ENCODE results near the gene NCAM1.
"Not testable (repeated sequence)": the region's sequence is repeated elsewhere in the genome, so short reads cannot be mapped to it uniquely, and the experiment has no call there.

Gene NCAM1
- total RNA-seq, result 0 to 1.1 (median 0.22) reads per million in 4 donors

DNA sequence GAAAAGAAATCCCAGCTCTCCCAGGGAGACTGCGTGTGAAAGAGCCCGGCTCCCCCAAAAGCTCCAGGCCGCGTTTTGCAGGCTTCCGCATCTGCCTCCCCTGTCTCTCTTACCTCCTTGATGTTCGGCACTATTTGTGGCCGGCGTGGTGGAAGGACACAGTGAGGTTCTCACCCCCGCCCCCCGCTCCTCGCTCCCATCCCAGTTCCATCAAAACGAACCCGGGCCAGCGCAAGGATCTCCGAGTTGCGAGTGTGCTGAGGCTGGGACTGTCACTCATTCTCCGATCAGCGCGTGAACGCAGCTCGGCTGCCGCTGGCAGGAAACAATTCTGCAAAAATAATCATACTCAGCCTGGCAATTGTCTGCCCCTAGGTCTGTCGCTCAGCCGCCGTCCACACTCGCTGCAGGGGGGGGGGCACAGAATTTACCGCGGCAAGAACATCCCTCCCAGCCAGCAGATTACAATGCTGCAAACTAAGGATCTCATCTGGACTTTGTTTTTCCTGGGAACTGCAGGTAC lies at the start of gene NCAM1:
Gene NCAM1 (plus strand): TSS at position 275 of the 523 bp plus-strand sequence.
- peak in 1 of 5 donors; percentile 3 for DNase-seq

DNA sequence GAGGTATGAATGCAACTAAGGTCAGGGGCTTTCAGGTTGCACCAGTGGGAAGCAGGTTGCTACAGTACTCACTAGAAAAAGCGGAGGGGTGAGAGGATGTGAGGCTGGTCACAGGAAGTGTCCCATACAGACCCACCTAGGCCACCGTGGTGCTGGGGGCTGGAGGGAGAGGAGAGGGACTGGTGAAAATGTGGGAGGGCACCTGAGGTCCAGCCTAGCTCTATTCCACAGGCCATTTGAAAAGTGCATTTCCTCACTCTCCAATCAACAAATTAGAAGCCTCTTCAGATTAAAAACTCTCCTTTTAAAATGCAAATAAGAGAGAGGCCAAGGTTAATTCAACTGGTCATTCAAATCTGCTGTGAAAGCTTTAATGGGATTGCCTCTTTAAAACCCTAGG lies 38.6 kb upstream of the NCAM1 start:
- no peak for DNase-seq

DNA sequence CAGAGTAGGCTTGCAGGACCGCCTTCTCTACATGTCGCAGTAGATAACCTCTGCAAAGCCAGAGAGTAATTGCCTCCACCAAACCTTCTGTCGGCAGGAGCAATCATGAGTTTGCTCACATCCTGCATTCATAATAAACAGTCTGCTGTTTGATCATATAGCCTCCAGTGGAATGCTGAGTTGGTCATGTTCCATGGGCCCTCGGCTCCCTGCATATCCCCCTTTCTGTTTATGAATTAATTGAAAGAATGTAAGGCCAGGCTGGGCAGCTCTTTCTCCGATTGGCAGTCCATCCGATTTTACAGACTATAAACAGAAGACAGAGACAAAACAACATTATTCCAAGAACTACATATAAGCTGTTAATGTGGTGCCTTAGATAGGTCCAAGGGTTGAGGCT lies 36.4 kb upstream of the NCAM1 start:
- not testable (repeated sequence) for DNase-seq

DNA sequence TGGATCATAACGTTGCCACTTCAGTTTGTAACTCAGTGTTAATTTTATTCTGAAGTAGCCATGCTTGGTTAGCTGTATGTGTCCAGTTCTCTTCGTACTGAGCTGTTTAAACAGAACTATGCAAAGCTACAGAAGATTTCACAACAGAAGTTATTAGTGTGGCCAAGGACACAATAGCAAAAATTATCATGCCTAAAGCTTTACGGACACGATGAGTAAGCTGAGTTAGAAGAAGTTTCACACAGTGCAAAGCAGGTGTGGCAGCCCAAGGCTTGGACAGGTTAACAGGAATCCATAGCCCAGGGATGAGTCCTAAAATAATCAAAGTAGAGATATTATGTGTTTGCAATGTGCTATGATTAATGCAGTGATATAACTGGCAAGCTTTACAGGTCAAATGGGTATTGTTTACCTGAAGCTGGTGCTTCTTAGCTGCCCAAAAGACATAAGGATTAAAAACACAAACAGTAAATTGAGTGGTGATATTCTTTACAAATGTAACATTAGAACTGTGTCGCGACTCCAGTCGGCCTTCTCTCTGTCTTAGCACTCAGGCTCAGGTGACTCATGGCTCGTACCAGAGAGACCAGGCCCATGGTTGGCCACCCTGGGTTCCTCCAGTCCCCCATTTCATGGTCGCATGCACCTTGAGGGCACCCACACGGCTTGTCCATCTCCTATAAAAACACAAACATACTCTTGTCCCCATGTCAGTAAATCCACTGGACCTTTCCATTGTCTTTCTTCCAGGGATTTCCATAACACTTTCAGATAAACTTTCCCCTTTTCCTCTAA lies 35.5 kb upstream of the NCAM1 start:
- no peak for DNase-seq

DNA sequence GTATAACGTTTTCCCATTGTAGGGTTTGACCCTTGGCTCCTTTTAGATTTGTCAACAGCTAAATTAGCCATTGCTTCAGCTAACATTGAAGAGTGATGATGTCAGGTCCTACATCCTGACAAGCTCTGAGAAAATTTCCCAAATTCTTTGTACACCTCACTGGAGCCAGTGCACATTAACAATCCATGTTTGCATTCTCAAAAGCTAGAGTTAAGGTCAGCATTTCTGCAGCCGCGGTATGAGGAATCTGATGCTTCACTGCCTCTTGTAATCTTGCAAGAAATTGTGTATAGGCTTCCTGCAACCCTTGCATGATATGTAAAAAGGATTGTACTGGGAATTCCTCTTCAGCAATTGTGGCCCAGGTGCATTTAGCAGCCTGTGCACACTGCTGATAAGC lies 33.1 kb upstream of the NCAM1 start:
- DNase-seq, result no peak

DNA sequence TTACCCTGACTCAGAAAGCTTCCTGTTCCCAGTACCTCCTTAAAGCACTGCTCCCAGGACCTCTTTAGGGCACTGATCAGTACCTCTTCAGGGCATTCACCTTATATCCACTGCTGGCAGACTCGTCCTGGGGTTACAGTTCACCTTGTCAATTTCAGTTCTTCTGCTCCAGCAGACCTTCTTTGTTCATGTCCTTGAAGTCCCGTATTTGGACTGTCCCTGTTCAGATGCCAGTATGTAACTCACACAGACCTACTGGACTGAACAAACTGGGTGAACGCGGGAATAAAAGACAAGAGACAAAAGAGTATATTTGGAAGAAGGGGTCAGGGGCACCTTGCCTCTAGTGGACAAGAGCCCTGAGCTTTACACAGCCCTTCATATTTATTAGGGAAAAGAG lies 31.8 kb upstream of the NCAM1 start:
- no peak for DNase-seq

DNA sequence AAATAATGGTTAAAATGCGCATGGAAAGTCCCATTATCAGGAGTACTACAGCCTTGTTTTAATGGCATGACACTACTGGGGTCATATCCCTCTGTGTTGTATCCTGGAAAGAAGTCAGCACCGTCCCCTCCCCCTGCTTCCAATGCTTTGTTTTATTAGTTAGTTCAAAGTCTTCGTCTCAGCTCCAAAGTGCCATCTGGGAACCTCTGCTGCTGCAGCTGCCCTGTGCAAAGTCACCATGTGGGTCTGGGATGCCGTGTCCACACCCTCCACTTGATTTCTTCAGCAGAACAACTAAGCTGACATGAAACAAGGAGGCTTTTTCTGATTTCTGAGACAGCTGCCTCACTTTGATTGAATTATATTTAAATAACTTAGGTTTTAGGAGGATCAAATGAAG lies 29.5 kb upstream of the NCAM1 start:
- no peak for DNase-seq

DNA sequence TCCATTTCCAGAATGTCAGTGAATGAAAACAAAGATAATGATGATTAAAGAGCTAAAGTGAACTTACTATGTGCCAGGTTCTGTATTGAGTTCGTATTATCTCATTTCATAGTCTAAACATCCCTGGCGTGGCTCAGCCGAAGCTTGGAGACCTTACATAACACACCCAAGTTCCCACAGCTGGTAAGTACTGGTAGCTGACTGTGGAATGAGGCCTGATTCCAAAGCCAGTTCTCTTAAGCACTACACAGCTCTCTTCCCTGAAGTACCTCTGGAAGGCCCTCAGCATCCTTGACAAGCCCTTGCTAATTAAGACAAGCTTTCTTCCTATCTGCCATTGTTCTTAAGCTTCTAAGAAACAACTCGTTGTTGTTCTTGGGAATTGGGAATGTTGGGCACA lies 28.6 kb upstream of the NCAM1 start:
- DNase-seq, result no peak

DNA sequence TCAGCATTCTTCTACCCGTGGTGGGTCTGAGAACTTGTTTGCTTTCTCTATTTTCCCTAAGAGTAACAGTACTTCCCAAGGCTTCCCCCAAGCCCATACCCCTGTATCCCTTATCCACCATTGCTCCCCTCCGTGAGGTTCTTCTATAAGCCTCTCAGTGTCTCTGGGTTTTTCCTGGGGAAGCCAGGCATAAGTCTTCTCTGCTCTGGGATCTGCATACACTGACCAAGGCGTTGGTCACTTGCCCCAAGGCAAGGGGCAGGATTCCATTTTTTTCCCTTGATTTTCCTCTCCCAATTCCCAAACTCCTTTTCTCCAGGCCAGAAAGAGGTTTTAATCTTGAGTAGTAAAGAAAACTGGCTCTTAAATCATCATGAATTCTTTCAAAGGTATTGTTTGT lies 27.2 kb upstream of the NCAM1 start:
- no peak for DNase-seq

DNA sequence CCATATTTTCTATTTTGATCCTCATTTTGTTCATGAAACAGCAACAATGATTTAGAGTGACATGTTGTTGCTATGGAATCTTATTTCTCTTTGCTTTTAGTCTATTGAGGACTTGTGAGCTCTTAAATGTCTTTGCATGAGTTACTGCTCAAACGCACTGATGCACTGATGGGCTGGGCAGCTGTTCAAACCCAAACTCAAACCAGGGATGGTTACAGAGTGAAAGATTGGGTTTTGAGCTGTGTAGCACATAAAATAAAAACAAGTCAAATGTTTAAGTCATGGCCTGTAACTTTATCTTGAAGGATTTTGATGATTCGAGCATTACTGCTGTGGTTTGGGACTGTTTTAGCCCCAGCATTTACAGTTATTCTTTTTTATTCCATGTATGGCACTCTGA lies 20.1 kb upstream of the NCAM1 start:
- DNase-seq, result no peak

DNA sequence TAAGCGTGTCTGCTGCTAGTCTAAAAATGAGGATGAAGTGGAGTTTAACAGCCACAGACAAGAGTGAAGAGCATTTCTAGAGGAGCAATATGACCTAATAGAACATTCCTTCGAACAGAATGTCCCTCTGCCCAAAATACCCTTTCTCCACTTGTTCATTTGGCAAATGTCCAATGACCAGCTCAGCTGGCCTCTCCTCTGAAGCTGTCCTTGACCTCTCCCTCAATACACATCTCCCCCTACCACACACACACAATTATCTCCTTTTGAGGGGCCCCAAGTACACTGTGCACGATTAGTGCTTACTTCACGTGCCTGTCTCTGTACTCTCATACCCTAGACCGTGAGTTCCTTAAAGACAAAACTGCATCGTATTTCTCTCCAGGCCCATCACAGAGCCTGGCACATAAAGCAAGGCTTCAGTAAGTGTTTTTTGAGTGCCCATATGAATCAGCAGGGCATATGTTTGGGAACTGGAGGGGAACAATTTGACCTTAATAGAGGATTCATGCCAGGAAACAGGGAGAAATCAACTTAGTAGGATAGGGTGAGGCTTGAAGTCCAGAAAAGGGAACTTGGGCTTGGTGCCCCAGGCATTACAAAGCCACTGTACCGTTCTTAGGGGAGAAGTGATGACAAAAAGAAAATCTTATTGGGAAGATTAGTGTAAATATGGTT lies 18.1 kb upstream of the NCAM1 start:
- DNase-seq, result no peak

DNA sequence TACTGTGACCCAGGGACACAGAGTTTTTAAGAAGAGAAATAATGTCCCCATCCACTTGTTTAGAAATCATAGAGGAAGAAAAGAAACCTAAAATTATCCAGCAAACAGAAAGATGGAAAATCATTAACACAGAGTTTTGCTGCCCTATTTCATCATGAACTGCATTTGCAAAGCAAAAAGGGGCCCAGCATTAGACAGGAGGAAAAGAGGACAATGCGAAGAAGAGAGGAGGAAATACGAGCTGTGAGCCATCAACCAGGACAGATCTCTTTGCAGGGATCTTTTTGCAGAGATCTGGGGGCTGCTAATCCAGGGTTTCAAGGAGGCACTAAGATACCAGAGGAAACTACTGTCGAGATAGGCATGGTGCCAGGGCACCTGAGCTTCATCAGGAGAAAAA lies 14.4 kb upstream of the NCAM1 start:
- DNase-seq, result no peak

DNA sequence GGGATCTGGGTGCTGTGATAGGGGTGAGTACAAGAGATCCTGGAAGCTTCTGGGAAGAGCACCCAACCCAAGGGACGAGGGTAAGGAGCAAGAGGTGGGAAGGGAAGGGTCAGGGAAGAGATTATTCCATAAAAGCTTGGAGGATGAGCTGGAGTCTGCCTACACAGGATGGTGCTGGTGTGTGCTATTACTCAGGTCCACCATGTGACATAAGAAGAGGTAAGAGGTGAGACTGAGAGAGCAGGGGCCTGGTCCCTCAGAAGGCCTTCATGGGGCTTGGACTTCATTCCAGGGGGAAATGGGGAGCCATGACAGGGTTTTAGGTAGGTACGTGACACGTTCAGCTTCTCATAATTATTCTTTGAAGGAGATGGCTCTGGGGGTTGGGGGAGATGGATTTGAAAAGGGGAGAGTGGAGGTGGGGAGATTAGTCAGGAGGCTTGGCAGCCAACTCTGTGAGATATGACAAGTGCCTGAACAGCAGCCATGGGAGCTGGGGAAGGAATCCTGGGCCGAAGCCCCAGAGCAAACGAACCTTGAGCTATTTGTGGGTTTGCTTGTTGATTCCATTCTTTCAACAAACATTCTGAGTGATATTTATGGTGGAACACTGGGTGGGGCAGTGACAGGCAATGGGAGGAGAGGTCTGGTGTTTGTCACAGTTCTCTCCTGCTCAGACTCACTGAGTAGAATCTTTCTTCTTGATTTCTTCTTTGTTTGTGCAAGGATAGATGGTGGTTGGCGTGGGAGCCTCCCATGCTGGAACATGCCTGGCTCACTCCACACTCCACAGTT lies 11.2 kb upstream of the NCAM1 start:
- no peak for DNase-seq

DNA sequence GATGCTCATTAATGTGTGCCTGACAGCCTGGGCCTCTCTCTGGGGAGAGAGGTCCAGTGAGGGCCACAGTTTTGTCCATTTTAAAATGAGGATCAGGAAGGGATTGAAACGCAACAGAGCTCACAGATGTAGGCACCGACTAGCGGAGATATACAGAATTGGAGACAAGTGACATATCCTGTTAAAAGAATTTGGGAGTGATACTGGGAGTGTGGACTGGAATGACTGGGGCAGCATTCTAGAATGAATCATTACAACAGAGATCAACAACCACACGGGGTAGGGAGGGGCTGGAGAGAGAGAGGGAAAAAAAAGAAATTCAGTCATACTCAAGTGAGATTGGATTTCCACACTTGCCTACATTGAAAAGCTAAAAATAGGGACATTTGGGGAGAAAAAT lies 2.5 kb upstream of the NCAM1 start:
- no peak for DNase-seq

DNA sequence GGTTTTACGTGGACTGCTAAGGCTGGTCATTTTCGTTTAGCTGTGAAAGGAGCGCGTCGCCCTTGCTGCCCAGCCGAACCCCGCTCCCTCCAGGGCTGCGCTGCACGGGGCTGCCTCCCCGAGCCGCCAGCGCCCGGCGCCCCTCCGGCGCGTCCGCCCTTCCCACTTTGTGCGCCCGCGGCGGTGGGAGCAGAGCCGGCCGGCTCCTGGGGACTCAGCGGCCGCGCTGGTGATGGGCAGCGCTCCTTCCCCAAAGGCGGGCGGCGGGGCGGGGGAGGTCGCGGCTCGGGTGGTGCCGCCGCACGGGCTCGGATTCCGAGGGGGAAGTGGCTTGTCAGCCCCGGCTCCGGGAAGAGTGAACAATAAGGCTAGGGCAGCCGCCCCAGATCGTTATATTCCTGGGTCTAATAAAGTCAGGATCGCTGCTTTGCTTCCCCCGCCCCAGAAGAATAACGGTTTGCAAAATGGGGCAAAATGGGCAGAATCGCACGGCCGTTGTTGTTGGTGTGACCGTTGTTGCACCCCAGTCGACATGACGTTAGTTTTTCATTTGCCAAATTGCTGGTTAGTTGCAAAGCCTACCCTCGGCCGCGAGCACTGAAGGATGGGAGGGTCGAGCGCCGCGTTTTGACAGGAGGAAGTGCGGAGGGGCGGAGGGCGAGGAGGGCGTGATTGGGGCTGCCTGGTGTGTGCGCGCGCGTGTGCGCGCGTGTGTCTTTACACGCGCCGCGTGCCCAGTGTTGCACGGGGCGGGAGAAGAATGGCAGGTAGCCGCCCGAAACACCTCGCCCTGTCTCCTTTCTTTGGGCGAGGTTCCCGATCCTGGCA lies 745 bp downstream of the NCAM1 start:
- peak in 1 of 5 donors; percentile 2 for DNase-seq

DNA sequence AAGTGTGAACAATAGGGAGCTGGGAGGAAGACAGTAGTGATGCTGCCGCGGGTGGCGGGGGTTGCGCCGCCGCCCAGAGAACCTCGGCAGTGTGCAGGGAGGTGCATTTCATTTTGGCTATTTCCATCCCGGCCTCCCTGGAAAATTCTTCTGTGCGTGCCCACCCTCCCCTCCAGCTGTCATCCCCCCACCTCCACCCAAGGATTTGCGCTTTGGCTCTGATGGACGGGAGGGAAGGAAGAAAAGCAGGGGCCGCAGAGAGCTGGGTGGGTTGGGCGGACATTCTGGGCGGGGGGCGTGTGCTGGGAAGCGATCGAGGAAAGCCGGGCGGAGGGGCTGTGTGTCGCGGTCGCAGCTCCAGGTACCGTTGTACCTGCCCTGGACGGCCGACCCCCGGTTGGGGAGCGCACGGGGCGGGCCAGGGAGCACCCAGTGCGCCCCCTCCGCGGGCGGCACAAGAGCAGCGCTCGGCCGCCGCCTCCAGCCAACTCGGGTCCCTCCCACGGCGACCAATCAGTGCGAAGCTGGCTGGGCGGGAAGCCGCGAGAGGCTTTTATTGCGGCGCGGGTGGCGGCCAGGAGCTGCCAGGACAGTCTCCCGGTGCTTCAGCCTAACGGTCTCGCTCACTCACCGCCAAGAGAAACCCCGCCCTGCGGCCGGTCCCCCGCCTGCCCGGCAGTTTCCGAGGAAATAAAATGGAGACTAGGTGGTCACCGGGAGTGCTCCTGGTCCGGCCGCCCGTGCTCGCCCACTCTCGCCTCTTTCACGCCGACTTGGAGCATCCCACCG lies 1.6 kb downstream of the NCAM1 start:
- DNase-seq, result no peak

DNA sequence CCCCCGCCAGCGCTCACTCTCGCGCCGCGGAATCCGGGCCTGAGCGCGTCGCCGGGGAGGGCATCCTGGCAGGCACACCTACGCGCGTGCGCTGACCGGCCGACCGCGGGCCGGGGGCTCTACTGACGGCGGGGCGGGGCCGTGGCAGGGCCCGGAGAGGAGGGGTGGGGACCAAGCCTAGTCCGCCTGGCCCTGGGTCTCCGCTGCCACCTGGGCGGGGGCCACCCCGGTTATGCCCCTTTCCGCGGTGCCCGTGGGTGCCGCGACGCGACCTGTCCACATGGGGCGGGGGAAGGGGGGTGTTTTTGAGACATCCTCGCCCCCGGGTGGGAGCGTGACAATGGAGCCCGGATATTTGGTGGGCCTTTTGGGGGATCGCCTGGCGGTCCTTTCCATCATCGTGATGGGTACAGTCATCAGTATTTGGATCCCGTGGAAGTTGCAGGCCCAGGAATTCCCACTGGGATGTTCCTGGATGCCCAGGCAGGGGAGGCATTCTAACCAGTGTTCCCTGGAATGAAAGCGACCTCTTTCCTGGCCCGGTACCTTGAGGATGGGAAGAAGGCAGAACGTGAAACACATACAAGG lies 2.2 kb downstream of the NCAM1 start:
- DNase-seq, result no peak

DNA sequence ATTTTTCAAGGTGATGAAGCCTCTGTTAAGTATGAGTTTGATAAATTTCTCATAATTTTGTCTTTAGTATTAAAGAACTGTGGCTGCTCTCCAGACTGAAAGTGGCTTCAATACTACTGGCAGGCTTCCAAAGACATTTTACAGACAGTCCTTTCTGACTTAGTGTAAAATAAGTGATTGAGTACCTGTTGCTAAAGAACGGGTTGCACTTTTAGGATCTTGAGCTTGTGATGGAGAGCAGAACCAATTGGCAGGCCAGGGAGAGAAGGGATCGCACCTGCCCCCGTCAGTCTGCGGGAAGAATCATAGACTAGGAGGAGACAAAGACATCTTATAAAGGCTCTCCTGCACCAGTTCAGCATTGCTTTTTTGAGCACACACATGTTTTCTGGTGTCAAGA lies 4.4 kb downstream of the NCAM1 start:
- DNase-seq, result no peak

DNA sequence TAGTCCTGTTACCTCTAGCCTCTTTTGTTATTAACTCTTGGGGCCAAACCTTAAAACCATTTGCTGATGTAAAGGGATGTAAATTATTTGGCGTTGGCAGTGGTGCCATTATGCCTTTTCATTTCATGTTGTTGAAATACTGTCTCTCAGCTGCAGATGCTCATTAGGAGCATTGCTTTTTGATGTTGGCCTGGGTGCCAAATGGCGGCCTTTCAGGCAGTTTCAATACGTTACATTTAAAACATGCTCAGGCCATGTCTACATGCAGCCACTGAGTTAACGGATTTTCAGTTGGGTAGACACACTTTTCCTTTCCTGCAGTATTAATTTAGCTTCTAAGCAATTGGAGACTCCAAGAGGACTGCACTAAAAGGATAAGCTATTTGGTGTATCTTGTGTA lies 5.3 kb downstream of the NCAM1 start:
- DNase-seq, result no peak

DNA sequence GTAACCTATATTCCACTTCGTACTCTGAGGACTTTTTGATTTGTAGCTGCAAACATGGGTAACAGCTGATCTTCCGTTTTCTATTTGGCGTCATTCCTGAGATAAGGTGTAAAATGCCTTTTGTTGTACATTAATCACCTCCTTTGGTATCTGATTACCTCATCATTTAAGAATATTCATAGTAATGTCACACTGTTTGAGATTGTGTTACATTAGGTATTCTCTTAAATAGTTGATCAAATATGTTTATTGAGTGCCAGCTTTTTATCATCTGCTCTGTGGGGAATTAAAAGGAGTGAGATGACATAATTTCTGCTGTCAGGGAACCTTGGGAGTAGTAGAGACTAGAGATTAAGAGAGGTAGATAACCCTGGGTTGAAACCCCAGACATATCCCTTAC lies 5.9 kb downstream of the NCAM1 start:
- DNase-seq, result no peak
